Memory B cell (primary cell): Measurements from ENCODE around the gene LCOR.
A peak's percentile ranks its signal among the peaks of the same experiment; 100 is the strongest.

Source experiments
- ATAC-seq: fragments of 150-1000 bp; cut with Tn5 transposase; 2 replicates; pipeline ENCODE4 v1.10.0; 2021; ENCODE audit warnings: low read depth, mild to moderate bottlenecking, moderate library complexity
- DNase-seq, 2 donors: peaks; one replicate each; pipeline ENCODE4 v3.0.0; 2022; ENCODE audit warnings: low spot score in 2 of 2
- H3K27ac Mint-ChIP-seq: one replicate; pipeline ENCODE4 v1.8.0; 2022; ENCODE audit warnings: mild to moderate bottlenecking, moderate library complexity, mixed read lengths
- H3K27me3 Mint-ChIP-seq: one replicate; pipeline ENCODE4 v1.8.0; 2022; ENCODE audit warnings: mixed read lengths
- H3K36me3 Mint-ChIP-seq: one replicate; pipeline ENCODE4 v1.8.0; 2022; ENCODE audit warnings: mild to moderate bottlenecking, mixed read lengths
- H3K4me1 Mint-ChIP-seq: one replicate; pipeline ENCODE4 v1.8.0; 2022; ENCODE audit warnings: mixed read lengths
- H3K4me3 Mint-ChIP-seq: one replicate; pipeline ENCODE4 v1.8.0; 2022; ENCODE audit warnings: mild to moderate bottlenecking, moderate library complexity, mixed read lengths
- H3K9me3 Mint-ChIP-seq: one replicate; pipeline ENCODE4 v1.8.0; 2022; ENCODE audit warnings: mixed read lengths

LCOR gene

GRCh38 chr10:97002670-97003069, 170.6 kb downstream of the LCOR start:
- no peak overlapping the region for H3K27ac Mint-ChIP-seq
- peaks cover 11% of the 10 kb centered on the region for H3K9me3 Mint-ChIP-seq
- H3K4me3 Mint-ChIP-seq, result no peak overlapping the region
- no peaks in the 10 kb centered on the region for H3K4me1 Mint-ChIP-seq
- ATAC-seq, result no peak
- peaks cover 2% of the 10 kb centered on the region for H3K27me3 Mint-ChIP-seq
- H3K36me3 Mint-ChIP-seq, result peaks cover 8% of the 10 kb centered on the region
- DNase-seq, result no peak

GRCh38 chr10:97003151-97003803, 171.2 kb downstream of the LCOR start:
- no peak for DNase-seq
- peaks cover 2% of the 10 kb centered on the region for H3K27me3 Mint-ChIP-seq

GRCh38 chr10:97003804-97004201, 171.7 kb downstream of the LCOR start:
- Mint-ChIP-seq H3K9me3 (peaks cover 13% of the 10 kb centered on the region), H3K27me3 (peaks cover 2% of the 10 kb centered on the region), H3K4me3 (no peak overlapping the region), H3K36me3 (peaks cover 12% of the 10 kb centered on the region), H3K27ac (no peak overlapping the region), H3K4me1 (no peaks in the 10 kb centered on the region)
- DNase-seq, result no peak
- no peak for ATAC-seq

More at GRCh38 chr10:97003151-97003803, 171.2 kb downstream of the LCOR start:
- Mint-ChIP-seq H3K36me3 (peaks cover 12% of the 10 kb centered on the region), H3K27ac (no peak overlapping the region), H3K4me3 (no peak overlapping the region), H3K4me1 (no peaks in the 10 kb centered on the region), H3K9me3 (peaks cover 13% of the 10 kb centered on the region)
- no peak for ATAC-seq

GRCh38 chr10:97004591-97004990, 172.5 kb downstream of the LCOR start:
- peaks cover 13% of the 10 kb centered on the region for H3K9me3 Mint-ChIP-seq
- H3K4me1 Mint-ChIP-seq, result no peaks in the 10 kb centered on the region
- H3K27me3 Mint-ChIP-seq, result peaks cover 2% of the 10 kb centered on the region
- no peak overlapping the region for H3K4me3 Mint-ChIP-seq
- peaks cover 12% of the 10 kb centered on the region for H3K36me3 Mint-ChIP-seq
- no peak overlapping the region for H3K27ac Mint-ChIP-seq
- ATAC-seq, result no peak
- DNase-seq, result no peak

GRCh38 chr10:97005349-97005748, 173.3 kb downstream of the LCOR start:
- no peak overlapping the region for H3K27ac Mint-ChIP-seq
- ATAC-seq, result no peak
- no peak overlapping the region for H3K4me3 Mint-ChIP-seq
- H3K36me3 Mint-ChIP-seq, result peaks cover 12% of the 10 kb centered on the region
- no peak for DNase-seq
- peaks cover 2% of the 10 kb centered on the region for H3K4me1 Mint-ChIP-seq
- peaks cover 13% of the 10 kb centered on the region for H3K9me3 Mint-ChIP-seq
- peaks cover 2% of the 10 kb centered on the region for H3K27me3 Mint-ChIP-seq

GRCh38 chr10:97006364-97006763, 174.3 kb downstream of the LCOR start:
- DNase-seq, result no peak
- H3K4me1 Mint-ChIP-seq, result peaks cover 2% of the 10 kb centered on the region
- H3K4me3 Mint-ChIP-seq, result no peak overlapping the region

GRCh38 chr10:97007417-97007816, 175.3 kb downstream of the LCOR start:
- H3K9me3 Mint-ChIP-seq, result peaks cover 13% of the 10 kb centered on the region
- peaks cover 12% of the 10 kb centered on the region for H3K36me3 Mint-ChIP-seq
- peaks cover 4% of the 10 kb centered on the region for H3K27me3 Mint-ChIP-seq
- no peak for DNase-seq
- no peak for ATAC-seq
- no peak overlapping the region for H3K27ac Mint-ChIP-seq
- H3K4me3 Mint-ChIP-seq, result no peak overlapping the region
- H3K4me1 Mint-ChIP-seq, result peaks cover 2% of the 10 kb centered on the region

More at GRCh38 chr10:97006364-97006763, 174.3 kb downstream of the LCOR start:
- peaks cover 13% of the 10 kb centered on the region for H3K9me3 Mint-ChIP-seq
- H3K27me3 Mint-ChIP-seq, result peaks cover 2% of the 10 kb centered on the region
- H3K27ac Mint-ChIP-seq, result no peak overlapping the region
- ATAC-seq, result no peak
- H3K36me3 Mint-ChIP-seq, result peaks cover 12% of the 10 kb centered on the region

GRCh38 chr10:97010695-97011206, 178.7 kb downstream of the LCOR start:
- Mint-ChIP-seq H3K36me3 (peaks cover 9% of the 10 kb centered on the region), H3K27me3 (peaks cover 1% of the 10 kb centered on the region), H3K27ac (no peak overlapping the region), H3K4me1 (peaks cover 2% of the 10 kb centered on the region), H3K9me3 (peaks cover 11% of the 10 kb centered on the region), H3K4me3 (no peak overlapping the region)
- no peak for DNase-seq
- ATAC-seq, result no peak

- DNase-seq (no peak), ATAC-seq (no peak)
- Mint-ChIP-seq H3K4me1 (peaks cover 2% of the 10 kb centered on the region), H3K4me3 (no peak overlapping the region), H3K36me3 (peaks cover 9% of the 10 kb centered on the region), H3K27me3 (peaks cover 1% of the 10 kb centered on the region), H3K9me3 (peaks cover 11% of the 10 kb centered on the region), H3K27ac (no peak overlapping the region)
Observed at GRCh38 chr10:97011397-97011796, 179.3 kb downstream of the LCOR start.

GRCh38 chr10:97012470-97012869, 180.4 kb downstream of the LCOR start:
- Mint-ChIP-seq H3K4me3 (no peak overlapping the region), H3K27ac (no peak overlapping the region), H3K27me3 (peaks cover 1% of the 10 kb centered on the region), H3K9me3 (peaks cover 4% of the 10 kb centered on the region), H3K36me3 (peaks cover 5% of the 10 kb centered on the region), H3K4me1 (peaks cover 9% of the 10 kb centered on the region)
- ATAC-seq, result no peak
- DNase-seq, result no peak

GRCh38 chr10:97013568-97013967, 181.5 kb downstream of the LCOR start:
- no peak for ATAC-seq
- peaks cover 1% of the 10 kb centered on the region for H3K27me3 Mint-ChIP-seq
- DNase-seq, result no peak
- H3K9me3 Mint-ChIP-seq, result no peaks in the 10 kb centered on the region
- no peak overlapping the region for H3K27ac Mint-ChIP-seq
- H3K4me1 Mint-ChIP-seq, result peaks cover 9% of the 10 kb centered on the region
- H3K36me3 Mint-ChIP-seq, result no peaks in the 10 kb centered on the region
- no peak overlapping the region for H3K4me3 Mint-ChIP-seq

- DNase-seq (no peak), ATAC-seq (no peak)
Observed at GRCh38 chr10:97013983-97014382, 181.9 kb downstream of the LCOR start.

GRCh38 chr10:97015240-97015639, 183.1 kb downstream of the LCOR start:
- Mint-ChIP-seq H3K36me3 (no peaks in the 10 kb centered on the region), H3K27ac (no peak overlapping the region), H3K4me1 (peaks cover 6% of the 10 kb centered on the region), H3K9me3 (no peaks in the 10 kb centered on the region), H3K4me3 (no peak overlapping the region), H3K27me3 (peaks cover 1% of the 10 kb centered on the region)
- no peak for DNase-seq
- no peak for ATAC-seq

More at GRCh38 chr10:97013983-97014382, 181.9 kb downstream of the LCOR start:
- peaks cover 9% of the 10 kb centered on the region for H3K4me1 Mint-ChIP-seq
- H3K27me3 Mint-ChIP-seq, result peaks cover 1% of the 10 kb centered on the region
- no peak overlapping the region for H3K27ac Mint-ChIP-seq
- H3K4me3 Mint-ChIP-seq, result no peak overlapping the region
- H3K9me3 Mint-ChIP-seq, result no peaks in the 10 kb centered on the region
- no peaks in the 10 kb centered on the region for H3K36me3 Mint-ChIP-seq

GRCh38 chr10:97016728-97017473, 184.8 kb downstream of the LCOR start:
- no peak for DNase-seq
- ATAC-seq, result peak; percentile 59
- H3K27ac Mint-ChIP-seq, result peak overlapping the region; percentile 45

More at GRCh38 chr10:97016728-97017473, 184.8 kb downstream of the LCOR start:
- Mint-ChIP-seq H3K27me3 (no peaks in the 10 kb centered on the region), H3K4me3 (peak overlapping the region; percentile 78), H3K4me1 (peaks cover 10% of the 10 kb centered on the region), H3K9me3 (no peaks in the 10 kb centered on the region), H3K36me3 (no peaks in the 10 kb centered on the region)
